ENCODE measurements around the gene PDE4D.
A peak's percentile ranks its signal among the peaks of the same experiment; 100 is the strongest.

The PDE4D gene

GRCh38 chr5:59259237-59259636 is 634.3 kb downstream of the PDE4D start:
- Histone ChIP-seq H3K4me3 (no peak overlapping the region), H3K27ac (peak overlapping the region; percentile 32 to 70), H3K4me1 (peaks cover 0 to 71% (median 6%) of the 10 kb centered on the region in 4 donors), H3K36me3 (no peaks in the 10 kb centered on the region), H3K27me3 (no peaks in the 10 kb centered on the region), H3K9me3 (no peaks in the 10 kb centered on the region)
- intact Hi-C loops (cut with DNase I; ENCODE audit: low total_unique reads), result no loop called here
- DNase-seq, result no peak
- TF ChIP-seq, protein P1, sequence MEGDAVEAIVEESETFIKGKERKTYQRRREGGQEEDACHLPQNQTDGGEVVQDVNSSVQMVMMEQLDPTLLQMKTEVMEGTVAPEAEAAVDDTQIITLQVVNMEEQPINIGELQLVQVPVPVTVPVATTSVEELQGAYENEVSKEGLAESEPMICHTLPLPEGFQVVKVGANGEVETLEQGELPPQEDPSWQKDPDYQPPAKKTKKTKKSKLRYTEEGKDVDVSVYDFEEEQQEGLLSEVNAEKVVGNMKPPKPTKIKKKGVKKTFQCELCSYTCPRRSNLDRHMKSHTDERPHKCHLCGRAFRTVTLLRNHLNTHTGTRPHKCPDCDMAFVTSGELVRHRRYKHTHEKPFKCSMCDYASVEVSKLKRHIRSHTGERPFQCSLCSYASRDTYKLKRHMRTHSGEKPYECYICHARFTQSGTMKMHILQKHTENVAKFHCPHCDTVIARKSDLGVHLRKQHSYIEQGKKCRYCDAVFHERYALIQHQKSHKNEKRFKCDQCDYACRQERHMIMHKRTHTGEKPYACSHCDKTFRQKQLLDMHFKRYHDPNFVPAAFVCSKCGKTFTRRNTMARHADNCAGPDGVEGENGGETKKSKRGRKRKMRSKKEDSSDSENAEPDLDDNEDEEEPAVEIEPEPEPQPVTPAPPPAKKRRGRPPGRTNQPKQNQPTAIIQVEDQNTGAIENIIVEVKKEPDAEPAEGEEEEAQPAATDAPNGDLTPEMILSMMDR (IDR thresholded peaks at IDR 0.05), result no peak

- Histone ChIP-seq H3K4me1 (peaks cover 0 to 68% (median 6%) of the 10 kb centered on the region in 4 donors), H3K27me3 (no peaks in the 10 kb centered on the region), H3K36me3 (no peaks in the 10 kb centered on the region), H3K27ac (peak overlapping the region; percentile 60 to 70), H3K9me3 (no peaks in the 10 kb centered on the region), H3K4me3 (no peak overlapping the region)
- intact Hi-C loops (cut with DNase I; ENCODE audit: low total_unique reads), result no loop called here
- no peak for DNase-seq
- TF ChIP-seq, protein P1 (IDR thresholded peaks at IDR 0.05), result no peak
Observed at GRCh38 chr5:59257488-59258400, 635.8 kb downstream of the PDE4D start.

DNA sequence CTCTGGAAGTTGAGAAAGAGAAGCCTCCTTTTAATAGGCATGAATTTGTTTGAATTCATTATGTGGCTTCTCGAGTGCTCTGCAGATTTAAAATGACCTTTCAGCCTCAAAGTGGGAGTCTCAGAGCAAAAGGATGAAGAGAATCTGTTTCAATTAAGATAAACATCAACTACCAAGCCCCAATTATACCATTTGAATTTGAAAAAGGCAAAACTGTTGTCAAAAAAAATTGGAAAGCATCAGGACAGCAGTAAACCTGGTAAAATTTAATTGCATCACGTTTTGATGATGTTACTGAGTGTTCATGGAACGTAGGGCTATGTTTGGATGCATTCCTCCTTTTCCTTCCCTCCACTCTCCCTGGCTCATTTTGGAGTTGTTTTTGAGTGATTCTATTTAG is 637.2 kb downstream of the PDE4D start:
- H3K4me1 ChIP-seq, result peaks cover 0 to 58% (median 6%) of the 10 kb centered on the region in 4 donors
- no peaks in the 10 kb centered on the region for H3K27me3 ChIP-seq
- intact Hi-C loops (cut with DNase I; ENCODE audit: low total_unique reads), result no loop called here
- peak overlapping the region; percentile 60 to 70 for H3K27ac ChIP-seq
- no peak for DNase-seq
- no peak overlapping the region for H3K4me3 ChIP-seq
- no peaks in the 10 kb centered on the region for H3K9me3 ChIP-seq
- TF ChIP-seq, protein P1 (IDR thresholded peaks at IDR 0.05), result no peak
- H3K36me3 ChIP-seq, result no peaks in the 10 kb centered on the region

DNA sequence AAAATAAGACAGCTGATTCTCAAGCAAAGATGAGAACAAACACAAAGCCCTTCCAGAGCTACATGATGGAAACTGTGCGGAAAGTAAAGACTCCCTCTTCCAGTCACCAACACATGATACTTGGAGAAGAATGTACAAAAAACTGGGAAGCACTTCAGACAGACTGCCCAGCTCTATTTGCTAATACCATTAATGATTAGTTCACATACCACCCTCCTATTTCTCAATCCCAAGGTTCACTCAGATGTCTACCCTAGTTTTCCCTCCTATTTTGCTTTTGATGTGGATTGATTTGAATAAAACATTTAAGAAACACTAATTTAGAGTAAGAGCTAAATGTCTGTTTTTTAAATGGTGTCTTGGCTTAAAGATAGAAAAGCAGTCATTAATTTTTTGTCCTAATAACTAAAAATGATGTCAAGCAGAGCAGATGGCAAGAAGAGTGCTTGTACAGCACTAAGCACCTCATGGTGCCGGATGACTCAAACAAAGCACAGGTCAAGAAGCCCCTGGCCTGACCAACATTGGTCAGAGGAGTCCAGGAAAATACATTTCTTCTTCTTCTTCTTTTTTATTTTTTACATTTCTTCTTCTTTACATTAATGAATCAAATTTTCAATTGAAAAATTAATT is 639.4 kb downstream of the PDE4D start:
- intact Hi-C loops (cut with DNase I; ENCODE audit: low total_unique reads), result no loop called here
- no peak overlapping the region for H3K27ac ChIP-seq
- no peaks in the 10 kb centered on the region for H3K36me3 ChIP-seq
- H3K9me3 ChIP-seq, result no peaks in the 10 kb centered on the region
- no peak for DNase-seq
- TF ChIP-seq, protein P1 (IDR thresholded peaks at IDR 0.05), result no peak
- H3K4me3 ChIP-seq, result no peak overlapping the region
- H3K4me1 ChIP-seq, result peaks cover 0 to 46% (median 4%) of the 10 kb centered on the region in 4 donors
- no peaks in the 10 kb centered on the region for H3K27me3 ChIP-seq

DNA sequence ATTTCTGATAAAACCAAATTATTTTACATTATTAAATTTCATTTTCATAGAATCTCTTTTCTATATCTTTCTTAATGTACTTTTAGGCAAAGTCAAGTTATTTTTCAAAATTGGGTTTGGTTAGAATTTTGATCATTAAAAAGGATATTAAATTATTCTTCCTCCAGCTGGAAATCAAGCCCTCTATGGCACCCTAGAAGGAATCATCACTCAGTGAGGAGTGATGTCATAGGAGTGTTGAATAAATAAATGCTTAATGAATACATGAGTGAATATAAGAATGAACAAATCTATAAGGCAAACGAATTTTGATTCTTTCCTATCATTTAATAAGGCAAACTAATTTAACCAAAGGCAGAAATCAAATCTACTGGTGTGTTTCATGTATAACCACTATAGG is 639.9 kb downstream of the PDE4D start:
- Histone ChIP-seq H3K4me3 (no peak overlapping the region), H3K36me3 (no peaks in the 10 kb centered on the region), H3K9me3 (no peaks in the 10 kb centered on the region), H3K27ac (no peak overlapping the region), H3K4me1 (peaks cover 0 to 46% (median 2%) of the 10 kb centered on the region in 4 donors), H3K27me3 (no peaks in the 10 kb centered on the region)
- intact Hi-C loops (cut with DNase I; ENCODE audit: low total_unique reads), result no loop called here
- no peak for DNase-seq
- TF ChIP-seq, protein P1 (IDR thresholded peaks at IDR 0.05), result no peak

Measured in tibial artery (tissue), 4 donors.